GM18498 (cell line): Measurements from ENCODE around the gene DDX24.

Experiments used
- ATAC-seq: cut with Tn5 transposase; IDR thresholded peaks from one replicate; pipeline ENCODE4 v1.9.1; 2021; ENCODE audit warnings: mild to moderate bottlenecking, moderate library complexity; ENCODE audit not compliant: unreplicated experiment

The DDX24 gene

DNA sequence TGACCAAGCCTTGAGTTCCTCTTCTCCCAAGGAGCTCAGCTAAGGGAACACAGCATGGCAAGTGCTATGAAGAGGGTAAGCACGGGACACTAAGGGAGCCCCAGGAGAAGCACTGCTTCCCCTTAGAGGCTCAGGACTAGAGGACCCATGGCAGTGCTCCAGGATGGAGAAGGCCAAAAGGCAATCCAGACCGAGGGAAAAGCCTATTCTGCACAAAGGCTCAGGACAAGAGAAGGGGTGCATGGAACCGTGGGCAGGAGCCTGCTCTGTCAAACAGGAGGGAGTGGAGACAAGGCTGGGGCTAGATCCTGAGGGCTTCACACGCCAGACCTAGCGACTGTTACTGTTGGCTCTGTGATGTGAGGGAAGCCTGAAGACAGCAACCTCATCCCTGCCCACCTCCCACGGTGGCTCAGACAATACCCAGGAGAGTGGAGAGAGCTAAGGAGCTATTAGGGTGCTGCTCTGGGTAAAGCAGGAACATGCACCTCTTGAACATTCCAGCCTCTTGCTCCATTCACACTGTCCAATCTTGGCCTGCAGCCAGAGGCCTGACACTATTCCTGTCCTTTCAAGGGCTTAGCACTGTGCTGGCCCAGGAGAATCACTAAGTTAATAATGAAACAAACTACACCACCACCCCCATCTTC is 30.6 kb downstream of the DDX24 start:
- ATAC-seq, result no peak

DNA sequence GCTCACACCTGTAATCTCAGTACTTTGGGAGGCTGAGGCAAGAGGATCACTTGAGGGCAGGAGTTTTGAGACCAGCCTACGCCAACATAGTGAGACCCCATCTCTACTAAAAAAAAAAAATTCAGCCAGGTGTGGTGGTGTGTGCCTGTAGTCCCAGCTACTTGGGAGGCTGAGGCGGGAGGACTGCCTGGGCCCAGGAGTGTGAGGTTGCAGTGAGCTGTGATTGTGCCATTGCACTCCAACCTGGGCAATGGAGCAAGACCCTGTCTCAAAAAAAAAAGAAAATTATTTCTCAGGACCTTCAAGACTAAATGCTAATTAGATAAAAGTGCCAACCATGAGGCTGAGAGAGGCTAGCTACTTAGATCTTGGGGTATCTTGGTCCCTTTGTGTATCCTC is 31.4 kb downstream of the DDX24 start:
- ATAC-seq, result no peak

DNA sequence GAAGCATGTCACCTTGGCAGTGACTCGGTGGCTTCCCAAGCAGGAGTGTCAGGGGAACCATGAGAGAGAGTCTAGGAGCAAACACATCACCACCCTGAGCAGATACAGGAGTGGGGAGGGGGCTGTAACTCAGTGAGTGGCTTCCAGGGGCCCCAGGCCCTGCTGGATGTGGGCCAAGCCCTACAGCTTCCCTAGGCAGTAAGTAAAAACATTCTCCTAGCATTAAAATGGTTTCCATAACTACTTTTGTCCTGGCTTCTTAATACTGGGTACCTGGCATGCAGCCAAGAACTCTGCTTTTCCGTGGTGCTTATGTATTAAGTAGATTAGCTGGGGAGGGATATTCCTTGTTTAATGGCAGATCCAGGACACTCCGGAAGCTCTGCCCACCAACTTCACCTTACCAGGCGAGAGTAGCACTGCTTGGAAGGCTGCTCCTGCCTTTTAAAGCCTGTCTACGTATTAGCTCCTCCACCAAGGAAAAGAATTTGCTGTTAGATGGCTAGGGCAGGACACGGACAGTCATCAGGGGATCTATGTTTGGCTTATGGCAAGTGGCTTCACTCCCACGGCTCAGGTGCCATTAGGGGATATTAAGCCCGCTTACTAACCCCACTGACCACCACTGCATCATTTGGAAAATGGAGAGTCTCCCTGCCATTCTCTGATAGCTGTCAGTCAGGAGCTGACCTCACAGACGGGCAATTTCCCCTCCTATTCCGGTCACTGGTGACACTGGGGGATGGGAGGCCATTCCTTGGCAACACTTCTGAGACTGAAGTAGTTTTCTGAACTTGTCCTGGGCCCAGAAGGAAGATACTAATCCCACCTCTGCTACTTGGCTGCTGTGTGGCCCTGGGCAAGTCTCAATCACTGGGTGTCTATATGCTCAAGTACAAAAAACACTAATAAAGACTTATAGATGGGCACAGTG is 32.0 kb downstream of the DDX24 start:
- ATAC-seq, result no peak

DNA sequence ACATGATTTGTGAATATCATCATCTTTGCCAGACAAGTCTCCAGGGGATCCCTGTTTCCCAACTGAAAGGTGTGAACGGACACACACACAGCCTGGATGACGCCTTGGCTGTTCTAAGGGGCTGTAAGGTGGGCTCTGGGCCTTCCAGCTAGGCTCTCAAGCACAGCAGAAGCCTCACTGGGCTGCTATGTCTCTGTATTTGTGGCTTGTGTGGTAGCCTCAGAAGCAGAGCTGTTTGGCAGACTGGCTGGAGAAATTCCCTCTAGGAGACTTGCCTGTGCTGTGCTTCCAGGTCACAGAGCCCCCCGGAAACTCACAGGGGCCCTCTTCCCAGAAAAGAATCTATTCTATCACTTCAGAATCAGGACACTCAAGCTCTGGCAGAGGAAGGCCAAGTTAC is 33.4 kb downstream of the DDX24 start:
- no peak for ATAC-seq

DNA sequence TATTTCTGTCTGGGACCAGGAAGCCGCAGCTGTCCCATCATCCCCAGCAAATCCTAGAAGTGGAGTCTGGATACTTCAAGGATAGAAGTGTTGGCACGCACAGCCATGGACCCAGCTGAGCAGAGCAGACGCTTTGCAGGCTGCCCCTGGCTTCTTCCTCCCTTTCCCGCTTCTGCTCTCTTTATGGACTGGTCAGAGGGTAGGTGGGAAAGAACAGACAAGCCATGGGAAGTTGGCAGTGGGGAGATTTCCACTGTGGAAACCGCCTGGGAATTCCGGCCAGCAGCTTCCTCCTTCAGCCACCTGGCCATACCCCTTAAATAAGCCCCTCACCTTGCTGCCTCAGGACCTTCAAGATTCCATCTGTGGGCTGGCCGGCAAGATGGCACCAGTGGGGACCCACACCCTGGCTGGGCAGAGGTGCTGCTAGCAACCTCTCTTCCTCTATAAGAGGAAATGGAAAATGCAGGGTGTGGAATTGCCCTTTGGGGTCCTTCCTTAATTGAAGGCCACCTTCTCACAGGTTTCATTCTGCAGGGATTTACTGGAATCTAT is 34.2 kb downstream of the DDX24 start:
- no peak for ATAC-seq

DNA sequence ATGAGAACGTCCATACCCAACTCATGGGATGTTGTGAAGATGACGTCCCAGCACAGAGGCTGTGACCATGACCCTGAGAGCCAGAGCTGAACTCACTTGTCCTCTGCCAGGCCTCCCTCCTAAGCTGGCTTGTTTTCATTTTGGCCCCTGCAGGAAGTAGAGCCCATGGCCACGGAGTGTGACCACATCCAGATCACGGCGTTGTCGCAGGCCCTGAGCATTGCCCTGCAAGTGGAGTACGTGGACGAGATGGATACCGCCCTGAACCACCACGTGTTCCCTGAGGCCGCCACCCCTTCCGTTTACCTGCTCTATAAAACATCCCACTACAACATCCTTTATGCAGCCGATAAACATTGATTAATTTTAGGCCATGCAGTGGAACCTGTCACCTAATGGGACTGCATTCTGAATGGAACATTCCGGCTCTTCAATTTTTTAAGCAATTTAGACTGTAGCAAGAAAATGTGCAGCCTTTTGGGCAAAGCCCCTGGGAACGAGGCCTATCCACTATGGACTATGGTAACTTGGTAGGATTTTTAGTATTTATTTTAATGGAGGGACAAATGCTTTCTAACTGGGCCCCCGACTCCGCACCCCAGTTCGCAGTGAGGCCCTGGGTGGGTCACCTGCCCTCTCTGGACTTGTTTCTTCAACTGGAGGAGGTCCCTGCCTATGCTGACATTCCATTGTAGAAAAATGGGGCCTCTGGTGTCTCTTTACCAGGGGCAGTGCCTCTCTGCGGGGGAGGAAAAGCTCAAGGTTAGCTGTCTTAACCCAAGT is 35.2 kb downstream of the DDX24 start:
- no peak for ATAC-seq

DNA sequence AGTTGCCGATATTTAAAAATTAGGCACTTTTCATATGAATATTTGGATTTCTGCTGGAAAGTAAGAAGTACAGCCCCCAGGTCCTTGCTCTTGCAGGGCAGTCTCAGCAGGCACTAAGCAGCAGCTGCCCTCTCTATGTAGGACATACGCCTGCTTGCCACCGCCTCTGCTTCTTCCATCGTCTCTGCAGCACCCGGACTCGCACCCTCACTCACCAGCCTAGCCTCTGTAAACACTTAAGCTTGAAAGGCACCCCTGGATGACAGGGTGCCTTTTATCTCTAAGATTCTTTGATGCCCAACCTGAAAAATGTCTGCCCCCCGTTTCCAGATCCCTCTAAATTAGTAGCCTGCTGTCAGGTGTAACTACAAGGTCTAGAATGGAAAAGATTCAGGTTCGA is 35.9 kb downstream of the DDX24 start:
- no peak for ATAC-seq

DNA sequence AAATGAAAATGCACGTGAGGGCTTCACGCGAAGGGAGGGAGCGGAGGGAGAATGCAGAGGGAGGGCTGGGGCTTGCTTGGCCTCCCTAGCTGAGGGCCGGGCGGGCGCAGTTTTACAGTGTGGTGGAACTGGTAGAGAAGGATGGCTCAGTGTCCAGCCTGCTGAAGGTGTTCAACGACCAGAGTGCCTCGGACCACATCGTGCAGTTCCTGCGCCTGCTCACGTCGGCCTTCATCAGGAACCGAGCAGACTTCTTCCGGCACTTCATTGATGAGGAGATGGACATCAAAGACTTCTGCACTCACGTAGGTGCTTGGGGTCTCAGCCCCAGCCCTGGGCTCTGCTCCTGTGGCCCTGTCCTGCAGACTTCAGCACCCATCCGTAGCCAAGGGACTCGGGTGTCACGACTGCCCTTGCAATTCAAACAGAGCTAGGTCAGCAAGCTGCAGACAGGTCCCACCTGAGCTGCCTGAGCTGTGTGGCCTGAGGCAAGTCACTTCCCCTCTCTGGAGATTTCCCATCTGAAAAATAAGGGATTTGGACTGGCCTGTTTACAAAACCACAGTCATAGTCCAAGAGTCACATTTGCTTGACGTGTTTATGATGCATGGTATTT is 36.4 kb downstream of the DDX24 start:
- no peak for ATAC-seq

DNA sequence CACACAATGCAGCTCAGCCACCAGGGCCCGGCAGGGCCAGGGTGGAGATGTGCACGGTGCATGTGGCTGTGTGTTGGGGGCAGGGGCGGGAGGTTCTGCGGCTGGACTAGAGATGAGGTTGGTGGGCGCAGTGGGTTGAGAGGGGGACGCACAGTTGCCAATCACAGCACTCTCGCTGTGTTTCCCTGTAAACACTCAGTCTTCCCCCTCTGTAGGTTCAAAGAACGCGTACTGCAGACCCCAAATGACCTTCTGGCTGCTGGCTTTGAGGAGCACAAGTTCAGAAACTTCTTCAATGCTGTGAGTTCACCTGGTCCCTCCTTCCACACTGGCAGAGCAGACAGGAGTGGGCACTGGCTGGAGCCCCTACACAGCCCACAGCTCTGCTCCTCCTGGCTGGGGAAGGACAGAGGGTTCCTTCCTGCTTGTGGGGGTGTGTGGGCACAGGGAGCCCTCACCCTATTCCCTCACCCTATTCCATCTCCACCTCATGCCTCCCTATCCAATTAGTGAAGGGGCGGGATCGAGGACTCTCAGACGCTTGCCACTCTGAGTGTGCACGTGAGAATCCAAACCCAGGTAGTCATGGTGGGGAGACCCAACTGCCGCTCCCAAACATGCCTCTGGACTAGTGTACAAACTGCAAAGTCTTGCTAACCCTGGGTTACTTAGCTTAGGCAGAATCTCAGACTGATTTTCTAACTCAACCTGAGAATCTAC is 37.1 kb downstream of the DDX24 start:
- no peak for ATAC-seq

DNA sequence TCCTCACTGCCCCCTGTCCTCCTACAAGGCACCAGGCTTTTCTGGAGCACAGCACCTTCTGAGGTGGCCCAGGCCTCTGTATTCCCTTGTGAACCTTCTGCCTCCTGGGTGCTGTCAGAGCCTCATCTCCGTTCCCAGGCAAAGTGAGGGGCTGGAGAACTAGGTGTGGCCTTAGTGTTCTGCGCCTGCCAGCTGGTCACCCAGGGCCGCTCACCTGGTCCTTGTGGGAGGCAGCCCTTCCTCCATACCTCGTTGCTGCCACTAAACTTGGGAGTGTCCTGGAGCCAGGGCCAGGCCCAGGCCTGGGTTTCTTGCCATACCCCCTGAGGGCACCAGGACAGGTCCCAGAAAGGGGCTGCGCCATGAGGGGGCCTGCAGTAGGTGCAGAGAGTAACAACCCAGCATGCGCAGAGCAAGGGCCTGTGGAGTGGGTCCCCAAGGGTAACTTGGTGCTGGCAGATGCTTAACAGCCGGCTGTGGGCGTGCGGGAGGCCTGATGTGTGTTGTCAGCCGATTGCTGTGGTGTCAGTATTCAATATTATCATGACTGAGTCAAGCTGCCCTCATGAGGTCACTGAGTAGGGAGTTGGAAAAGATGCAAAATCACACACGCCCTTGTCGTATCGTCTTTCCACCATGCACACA is 37.8 kb downstream of the DDX24 start:
- no peak for ATAC-seq

DNA sequence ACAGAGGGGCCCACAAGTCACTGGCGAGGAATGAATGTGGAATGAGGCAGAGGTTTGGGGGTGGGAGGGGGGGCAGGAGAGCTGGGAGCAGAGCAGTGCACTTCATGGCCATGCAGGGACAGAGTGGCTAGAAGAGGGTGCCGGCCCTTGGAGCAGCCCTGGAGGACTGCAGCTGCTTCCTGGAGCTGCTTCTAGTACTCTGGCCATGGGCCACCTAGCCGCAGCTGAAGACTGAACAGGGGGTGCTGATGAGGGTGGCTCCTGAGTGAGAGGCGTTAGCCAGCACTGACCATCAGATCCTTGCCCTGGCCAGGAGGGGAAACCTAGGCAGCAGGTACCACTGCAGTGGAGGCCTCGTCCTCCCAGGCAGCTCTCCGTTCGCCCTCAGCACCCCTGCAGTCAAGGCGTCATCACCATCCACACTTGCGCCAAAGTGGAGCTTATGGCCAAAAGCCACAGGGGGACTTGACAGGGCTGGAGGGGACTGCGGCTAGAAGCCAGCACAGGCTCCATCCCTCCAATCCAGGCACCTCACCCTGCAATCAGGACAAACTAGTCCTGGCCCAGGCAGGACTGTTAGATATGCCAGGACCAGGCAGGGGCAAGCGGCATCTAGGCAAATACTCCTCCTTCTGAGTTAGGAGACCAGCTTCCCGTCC is 38.4 kb downstream of the DDX24 start:
- ATAC-seq, result no peak

DNA sequence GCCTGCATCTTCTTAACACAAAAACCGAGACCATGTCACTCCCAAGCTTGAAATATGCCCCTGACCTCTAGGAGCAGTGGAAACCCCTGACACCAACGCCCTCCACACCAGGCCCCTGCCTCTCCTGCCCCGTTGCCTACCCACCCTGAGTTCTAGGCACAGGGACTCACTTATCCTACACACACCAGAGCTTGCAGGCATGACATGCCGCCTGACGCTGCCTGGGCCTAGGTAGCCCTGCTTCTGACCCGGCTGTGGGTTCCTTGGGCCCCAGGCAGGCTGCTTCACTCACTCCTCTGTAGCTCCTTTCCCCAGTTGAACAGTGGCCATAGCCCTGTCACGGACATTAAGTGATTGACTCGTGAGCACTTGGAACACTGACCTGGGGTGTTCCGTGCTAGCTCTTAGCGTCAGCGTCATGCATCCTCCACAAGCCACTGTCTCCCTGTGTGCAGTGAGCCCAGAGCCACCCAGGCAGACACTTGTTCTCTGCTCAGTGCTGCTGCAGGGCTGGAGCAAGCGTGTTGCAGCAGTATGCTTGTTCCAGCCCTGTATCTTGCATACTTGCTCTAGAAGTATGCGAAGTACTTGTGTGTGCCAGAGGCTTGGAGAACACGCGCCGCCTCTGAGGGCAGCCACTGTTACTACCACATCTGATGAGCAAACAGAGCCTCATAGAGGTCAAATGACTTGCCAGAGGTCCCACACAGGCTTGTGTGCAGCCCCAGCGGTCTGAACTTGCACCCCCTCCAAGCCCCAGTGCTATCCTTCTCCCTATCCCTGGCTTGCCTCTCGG is 39.3 kb downstream of the DDX24 start:
- no peak for ATAC-seq

DNA sequence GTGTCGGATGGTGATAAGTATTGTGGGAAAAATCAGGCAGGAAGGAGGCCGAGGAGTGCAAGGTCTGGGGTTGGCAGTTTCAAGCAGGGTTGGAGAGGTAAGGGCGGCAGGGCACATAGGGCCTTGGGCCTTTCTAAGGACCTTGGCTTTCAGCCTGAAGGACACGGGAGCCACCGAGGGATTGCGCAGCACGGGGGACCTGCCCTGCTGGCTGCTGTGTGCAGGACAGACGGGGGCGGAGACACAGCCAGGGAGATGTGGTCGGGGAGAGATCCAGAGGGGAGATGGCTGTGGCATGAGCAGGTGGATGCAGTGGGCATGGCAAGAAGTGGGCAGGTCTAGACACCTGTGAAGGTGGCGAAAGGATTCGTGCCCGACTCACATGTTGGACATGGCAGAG is 40.2 kb downstream of the DDX24 start:
- ATAC-seq, result no peak

DNA sequence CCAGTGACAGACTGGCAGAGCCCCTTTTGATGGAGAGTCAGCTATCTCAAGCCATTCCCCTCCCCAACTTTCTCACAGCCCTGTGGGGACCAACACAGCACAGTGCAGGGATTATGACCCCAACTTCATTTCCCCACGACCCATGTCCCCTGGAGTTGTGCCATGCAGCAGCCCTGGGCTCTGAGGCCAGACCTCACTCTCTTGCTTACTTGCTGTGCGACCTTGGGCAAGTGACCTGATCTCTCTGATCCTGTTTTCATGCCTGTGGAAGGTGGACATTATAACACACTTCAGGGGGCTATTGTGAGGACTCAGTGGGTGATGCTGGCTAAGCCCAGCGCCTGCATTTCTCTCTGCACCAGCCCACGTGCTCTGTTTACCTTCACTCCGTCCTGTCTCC is 40.8 kb downstream of the DDX24 start:
- no peak for ATAC-seq

DNA sequence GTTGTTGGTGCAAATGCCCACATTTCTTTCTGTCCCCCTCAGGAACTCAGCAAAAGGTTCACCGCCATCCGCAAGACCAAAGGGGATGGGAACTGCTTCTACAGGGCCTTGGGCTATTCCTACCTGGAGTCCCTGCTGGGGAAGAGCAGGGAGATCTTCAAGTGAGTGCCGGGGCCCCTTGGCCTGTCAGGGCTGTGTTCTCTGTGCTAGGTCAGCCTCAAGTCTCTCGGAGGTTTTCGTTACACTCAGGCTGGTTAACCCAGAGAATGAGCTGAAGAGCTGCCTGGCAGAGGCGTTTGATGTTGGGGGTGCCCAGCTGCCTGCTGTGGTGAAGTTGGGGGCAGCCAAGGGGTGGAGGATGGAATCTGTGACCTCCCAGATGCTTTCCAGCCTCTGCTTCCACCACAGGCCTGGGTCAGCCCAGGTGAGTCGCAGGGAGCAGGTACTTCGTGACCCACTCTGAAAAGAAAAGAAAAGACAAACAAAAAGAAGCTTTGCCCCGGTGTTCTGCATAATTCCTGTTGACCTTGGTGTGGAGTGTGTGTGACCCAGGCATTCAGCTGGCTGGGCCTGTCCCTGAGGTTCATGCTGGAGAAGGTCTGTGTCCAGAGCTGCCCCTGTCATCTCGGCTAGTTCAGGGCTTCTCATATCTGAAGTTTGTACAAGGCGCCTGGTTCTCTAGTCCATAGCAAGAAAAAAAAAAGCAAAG is 41.9 kb downstream of the DDX24 start:
- ATAC-seq, result no peak

DNA sequence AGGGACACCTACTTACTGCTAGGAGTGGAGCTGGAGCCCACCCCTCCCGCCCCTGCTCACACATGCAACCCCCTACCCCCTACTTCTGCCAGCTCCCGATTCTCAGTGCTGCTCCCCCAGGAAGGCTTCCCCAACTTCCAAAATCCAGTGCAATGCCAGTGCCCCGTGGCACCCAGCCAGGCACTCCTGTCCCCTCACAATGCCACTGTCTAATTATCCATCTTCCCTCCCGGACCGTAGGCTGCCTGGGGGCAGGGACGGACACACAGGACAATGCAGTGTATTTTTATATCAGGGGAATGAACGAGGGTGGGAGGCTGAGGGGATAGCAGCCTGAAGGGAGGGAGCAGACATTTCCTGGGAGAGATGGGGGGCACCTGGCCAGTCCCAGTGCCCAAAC is 42.5 kb downstream of the DDX24 start:
- ATAC-seq, result no peak

DNA sequence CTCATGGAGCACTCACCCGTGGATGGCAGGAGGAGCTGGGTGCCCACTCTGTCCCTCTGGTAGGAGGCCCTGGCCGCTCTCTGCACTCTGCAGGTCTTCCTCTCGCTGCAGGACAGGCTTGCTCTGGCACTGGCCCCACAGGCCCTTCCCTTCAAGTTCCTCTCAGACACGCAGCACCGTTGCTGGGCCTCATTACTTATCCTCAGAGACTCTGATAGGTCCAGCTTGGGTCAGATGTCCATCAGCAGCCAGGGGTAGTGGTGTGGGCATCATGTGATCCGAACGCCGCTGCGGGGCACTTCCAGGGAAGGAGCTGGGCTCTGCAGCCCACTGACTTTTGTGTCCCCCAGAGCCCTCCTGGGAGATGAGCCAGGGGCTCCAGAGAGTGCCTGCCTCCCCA is 43.0 kb downstream of the DDX24 start:
- no peak for ATAC-seq
